Measurements from ENCODE around the gene MON1B. TPM values are rescaled to one million over a fixed set of nuclear protein-coding genes. Genes with fewer than 3 reads are reported as not detected.

Gene MON1B
- polyA plus RNA-seq (2013, experiment 1 of 2) = 18.6 TPM
- polyA plus RNA-seq (2013, experiment 2 of 2) = 17.0 TPM

DNA sequence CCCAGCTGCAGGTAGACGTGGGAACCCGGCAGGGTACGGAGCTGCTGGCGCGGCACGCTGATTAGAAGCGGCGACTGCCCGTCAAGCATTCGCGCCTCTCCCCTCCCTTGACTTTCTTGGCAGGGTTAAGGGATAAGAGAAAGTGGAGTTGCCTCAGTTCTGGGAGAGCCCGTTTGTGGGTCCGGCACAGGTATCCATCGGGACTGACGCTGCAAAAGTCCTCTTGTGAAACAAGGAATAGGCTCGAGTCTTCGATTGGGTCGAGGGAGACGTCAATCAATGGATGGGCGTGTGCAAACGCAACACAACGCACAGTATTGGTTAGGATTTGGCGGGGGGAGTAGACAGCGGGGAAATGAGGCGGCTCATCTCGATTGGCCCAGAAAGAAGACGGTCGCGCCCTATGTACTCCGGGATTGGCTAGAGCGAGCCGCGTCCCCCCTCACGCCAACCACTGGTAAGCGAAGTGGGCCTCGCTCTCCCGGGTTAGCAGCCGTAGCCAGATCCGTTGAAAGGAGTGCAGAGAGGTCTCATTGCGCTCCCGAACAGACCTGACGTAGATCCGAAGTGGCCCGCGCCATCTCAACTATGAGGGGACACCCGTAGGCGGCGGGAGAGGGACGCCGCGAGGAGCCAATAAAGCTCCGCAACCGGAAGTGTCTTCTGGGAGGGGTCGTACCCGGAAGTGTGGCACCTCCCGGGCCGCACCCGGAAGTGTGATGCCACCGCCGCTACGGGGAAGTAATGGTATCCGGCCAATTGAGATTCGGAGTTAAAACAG, at the start of gene MON1B:
TSS of gene MON1B (plus strand) at position 713 of the 781 bp plus-strand sequence. CDS start 296 bp downstream, outside the sequence.
- H3K79me1 ChIP-seq (replicated peaks; ENCODE audit: low read length, poor library complexity, severe bottlenecking) = peaks cover 32% of the 10 kb centered on the region
- peak within 1 kb of the TSS; percentile 97 for H2AFZ ChIP-seq (ENCODE audit: low read depth, low read length)
- H3K9ac ChIP-seq (ENCODE audit: low read length) = peak within 1 kb of the TSS; percentile 98
- H3K27me3 ChIP-seq (ENCODE audit: control insufficient read depth in 1 of 2, insufficient read depth in 1 of 2, low read length in 2 of 2) = no peaks in the 10 kb centered on the region
- peak within 1 kb of the TSS in 1 of 2 experiments; percentile 90 for H3K23ac ChIP-seq (ENCODE audit: low read length in 2 of 2)
- peak within 1 kb of the TSS; percentile 83 to 99 for H3K4me3 ChIP-seq (ENCODE audit: insufficient read depth in 1 of 2, low read depth in 1 of 2, low read length in 2 of 2)
- H3K4me1 ChIP-seq (ENCODE audit: control insufficient read depth, insufficient read depth, low read depth, low read length) = peaks cover 5% of the 10 kb centered on the region
- peak within 1 kb of the TSS; percentile 97 for H3K27ac ChIP-seq (ENCODE audit: low read length, poor library complexity, severe bottlenecking)
- H2BK5ac ChIP-seq (ENCODE audit: low read depth, low read length, poor library complexity, severe bottlenecking) = no peak within 1 kb of the TSS
- H3K18ac ChIP-seq (ENCODE audit: low read depth in 1 of 2, low read length in 2 of 2) = peak within 1 kb of the TSS; percentile 57 to 96
- H3K4me2 ChIP-seq (ENCODE audit: low read length, poor library complexity, severe bottlenecking) = peak within 1 kb of the TSS; percentile 99
- peak within 1 kb of the TSS; percentile 98 for H4K8ac ChIP-seq (ENCODE audit: low read length)
- peak within 1 kb of the TSS; percentile 80 for H2BK15ac ChIP-seq (ENCODE audit: low read depth, poor library complexity, severe bottlenecking)
- H3K36me3 ChIP-seq (ENCODE audit: control insufficient read depth in 1 of 2, insufficient read depth in 2 of 2, low read depth in 1 of 2, low read length in 2 of 2) = peaks cover 26 to 27% of the 10 kb centered on the region in 2 experiments
- peak within 1 kb of the TSS; percentile 0 to 84 for H2BK12ac ChIP-seq (ENCODE audit: low read length in 2 of 2)
- whole genome bisulfite sequencing = under 1% methylated on average over 63 of the region's 63 CpGs
- H2BK120ac ChIP-seq (ENCODE audit: low read depth, low read length) = no peak within 1 kb of the TSS
- peak; percentile 99 for DNase-seq
- H3K14ac ChIP-seq (ENCODE audit: low read length in 2 of 2) = peak within 1 kb of the TSS in 1 of 2 experiments; percentile 95
- peak within 1 kb of the TSS; percentile 87 for H4K91ac ChIP-seq (ENCODE audit: low read length)
- H3K4ac ChIP-seq (ENCODE audit: low read depth in 1 of 2, low read length in 2 of 2) = peak within 1 kb of the TSS; percentile 67 to 90
- no peak within 1 kb of the TSS for H2AK5ac ChIP-seq (ENCODE audit: low read length, severe bottlenecking)
- H3K9me3 ChIP-seq (ENCODE audit: control insufficient read depth, low read length) = no peaks in the 10 kb centered on the region

DNA sequence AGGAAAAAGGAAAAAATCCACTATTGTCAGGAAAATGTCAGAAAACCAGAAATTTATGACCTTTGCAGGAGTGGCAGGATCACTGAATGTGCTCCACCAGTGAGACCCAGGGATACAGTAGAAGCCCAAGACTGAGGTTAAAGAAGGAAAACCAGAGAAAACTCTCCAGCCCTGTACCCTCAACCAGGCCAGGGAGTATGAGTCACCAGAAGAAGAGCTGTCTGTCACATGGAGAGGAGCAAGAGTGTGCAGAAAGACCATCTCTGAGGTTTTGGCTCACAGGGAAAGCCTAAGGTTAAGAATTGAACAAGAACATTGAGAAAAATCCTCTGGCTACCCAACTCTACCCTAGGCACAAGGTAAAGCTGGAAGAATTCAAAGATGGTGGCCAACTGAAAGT, 47.6 kb upstream of the MON1B start:
- Histone ChIP-seq H2AK5ac (ENCODE audit: low read length, severe bottlenecking) (no peak overlapping the region), H3K18ac (ENCODE audit: low read depth in 1 of 2, low read length in 2 of 2) (no peak overlapping the region), H2BK15ac (ENCODE audit: low read depth, poor library complexity, severe bottlenecking) (no peak overlapping the region), H4K8ac (ENCODE audit: low read length) (no peak overlapping the region), H3K9ac (ENCODE audit: low read length) (no peak overlapping the region), H2BK12ac (ENCODE audit: low read length in 2 of 2) (no peak overlapping the region), H2BK5ac (ENCODE audit: low read depth, low read length, poor library complexity, severe bottlenecking) (no peak overlapping the region), H2AFZ (ENCODE audit: low read depth, low read length) (no peak overlapping the region), H2BK120ac (ENCODE audit: low read depth, low read length) (no peak overlapping the region), H3K36me3 (ENCODE audit: control insufficient read depth in 1 of 2, insufficient read depth in 2 of 2, low read depth in 1 of 2, low read length in 2 of 2) (no peaks in the 10 kb centered on the region), H3K9me3 (ENCODE audit: control insufficient read depth, low read length) (peaks cover 8% of the 10 kb centered on the region), H3K23ac (ENCODE audit: low read length in 2 of 2) (no peak overlapping the region), H3K4ac (ENCODE audit: low read depth in 1 of 2, low read length in 2 of 2) (no peak overlapping the region), H3K27ac (ENCODE audit: low read length, poor library complexity, severe bottlenecking) (no peak overlapping the region), H3K79me1 (replicated peaks; ENCODE audit: low read length, poor library complexity, severe bottlenecking) (no peaks in the 10 kb centered on the region), H3K4me1 (ENCODE audit: control insufficient read depth, insufficient read depth, low read depth, low read length) (no peaks in the 10 kb centered on the region), H3K4me2 (ENCODE audit: low read length, poor library complexity, severe bottlenecking) (no peak overlapping the region), H4K91ac (ENCODE audit: low read length) (no peak overlapping the region), H3K4me3 (ENCODE audit: insufficient read depth in 1 of 2, low read depth in 1 of 2, low read length in 2 of 2) (no peak overlapping the region), H3K27me3 (ENCODE audit: control insufficient read depth in 1 of 2, insufficient read depth in 1 of 2, low read length in 2 of 2) (no peaks in the 10 kb centered on the region), H3K14ac (ENCODE audit: low read length in 2 of 2) (no peak overlapping the region)
- peak; percentile 9 for DNase-seq

DNA sequence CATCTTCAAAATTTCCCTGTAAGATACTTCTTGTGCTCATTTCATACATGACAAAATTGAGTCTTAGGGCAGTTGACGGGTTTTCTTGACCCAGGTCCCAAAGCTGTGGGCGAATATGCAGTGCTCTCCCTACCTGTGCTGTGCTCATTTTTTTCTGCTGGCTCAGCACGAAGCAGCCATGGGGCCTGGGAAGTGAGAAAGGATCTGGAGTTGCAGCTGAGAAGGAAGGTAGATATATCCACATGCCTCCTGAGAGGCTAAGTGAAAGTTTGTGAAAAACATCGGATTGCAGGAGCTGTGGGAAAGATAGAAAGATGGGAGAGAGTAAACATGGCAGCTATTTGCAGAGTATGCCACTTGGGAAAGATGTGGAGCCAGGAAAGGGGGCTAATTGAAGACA, 42.9 kb upstream of the MON1B start:
- no peak overlapping the region for H3K18ac ChIP-seq (ENCODE audit: low read depth in 1 of 2, low read length in 2 of 2)
- no peak overlapping the region for H4K91ac ChIP-seq (ENCODE audit: low read length)
- H4K8ac ChIP-seq (ENCODE audit: low read length) = no peak overlapping the region
- no peak overlapping the region for H3K9ac ChIP-seq (ENCODE audit: low read length)
- H2AFZ ChIP-seq (ENCODE audit: low read depth, low read length) = no peak overlapping the region
- no peak overlapping the region for H3K27ac ChIP-seq (ENCODE audit: low read length, poor library complexity, severe bottlenecking)
- 70% methylated on average over 4 of the region's 4 CpGs for WGBS
- no peak overlapping the region for H2AK5ac ChIP-seq (ENCODE audit: low read length, severe bottlenecking)
- no peak overlapping the region for H2BK15ac ChIP-seq (ENCODE audit: low read depth, poor library complexity, severe bottlenecking)
- no peak overlapping the region for H3K14ac ChIP-seq (ENCODE audit: low read length in 2 of 2)
- no peaks in the 10 kb centered on the region for H3K4me1 ChIP-seq (ENCODE audit: control insufficient read depth, insufficient read depth, low read depth, low read length)
- no peak overlapping the region for H2BK120ac ChIP-seq (ENCODE audit: low read depth, low read length)
- no peak for DNase-seq
- no peak overlapping the region for H3K4ac ChIP-seq (ENCODE audit: low read depth in 1 of 2, low read length in 2 of 2)
- no peak overlapping the region for H3K4me2 ChIP-seq (ENCODE audit: low read length, poor library complexity, severe bottlenecking)
- H2BK5ac ChIP-seq (ENCODE audit: low read depth, low read length, poor library complexity, severe bottlenecking) = no peak overlapping the region
- no peak overlapping the region for H2BK12ac ChIP-seq (ENCODE audit: low read length in 2 of 2)
- H3K4me3 ChIP-seq (ENCODE audit: insufficient read depth in 1 of 2, low read depth in 1 of 2, low read length in 2 of 2) = no peak overlapping the region
- H3K23ac ChIP-seq (ENCODE audit: low read length in 2 of 2) = no peak overlapping the region
- H3K79me1 ChIP-seq (replicated peaks; ENCODE audit: low read length, poor library complexity, severe bottlenecking) = no peaks in the 10 kb centered on the region
- H3K27me3 ChIP-seq (ENCODE audit: control insufficient read depth in 1 of 2, insufficient read depth in 1 of 2, low read length in 2 of 2) = no peaks in the 10 kb centered on the region
- H3K36me3 ChIP-seq (ENCODE audit: control insufficient read depth in 1 of 2, insufficient read depth in 2 of 2, low read depth in 1 of 2, low read length in 2 of 2) = no peaks in the 10 kb centered on the region
- H3K9me3 ChIP-seq (ENCODE audit: control insufficient read depth, low read length) = peaks cover 8% of the 10 kb centered on the region

DNA sequence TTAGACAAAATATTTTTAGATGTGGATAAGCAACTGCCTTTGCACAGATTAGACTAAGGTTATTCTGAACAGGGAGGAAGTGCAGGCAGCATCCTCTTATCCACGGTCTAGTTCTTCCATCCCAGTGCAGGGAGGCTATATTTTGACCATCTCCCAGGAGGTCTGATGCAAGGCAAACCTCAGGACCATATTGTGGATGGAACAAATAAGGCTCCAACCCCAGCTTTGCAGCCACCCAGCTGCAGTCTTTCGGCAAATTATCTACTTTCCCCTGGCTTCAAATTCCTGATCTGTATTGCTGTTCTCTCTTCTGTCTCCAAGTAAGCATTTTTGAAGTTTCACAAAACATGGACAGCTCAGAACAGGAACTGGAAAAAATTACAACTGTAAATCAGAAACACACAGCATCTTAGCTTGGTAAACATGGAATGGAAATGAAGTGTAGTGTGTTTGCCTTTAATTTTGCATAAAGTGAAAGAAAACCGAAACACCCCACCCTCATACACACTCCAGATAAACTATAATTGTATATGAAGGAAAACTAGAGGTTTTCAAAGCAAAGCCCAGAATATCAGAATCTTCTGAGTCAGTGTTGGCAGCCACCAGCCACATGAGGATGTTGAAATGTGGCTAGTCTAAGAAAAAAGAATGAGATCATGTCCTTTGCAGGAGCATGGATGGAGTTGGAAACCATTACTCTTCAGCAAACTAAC, 33.5 kb upstream of the MON1B start:
- Histone ChIP-seq H4K91ac (ENCODE audit: low read length) (no peak overlapping the region), H2AFZ (ENCODE audit: low read depth, low read length) (no peak overlapping the region), H2BK15ac (ENCODE audit: low read depth, poor library complexity, severe bottlenecking) (no peak overlapping the region), H2BK120ac (ENCODE audit: low read depth, low read length) (no peak overlapping the region), H3K4me1 (ENCODE audit: control insufficient read depth, insufficient read depth, low read depth, low read length) (no peaks in the 10 kb centered on the region), H3K4ac (ENCODE audit: low read depth in 1 of 2, low read length in 2 of 2) (no peak overlapping the region), H3K27me3 (ENCODE audit: control insufficient read depth in 1 of 2, insufficient read depth in 1 of 2, low read length in 2 of 2) (peaks cover 0 to 2% of the 10 kb centered on the region in 2 experiments), H3K79me1 (replicated peaks; ENCODE audit: low read length, poor library complexity, severe bottlenecking) (no peaks in the 10 kb centered on the region), H2BK5ac (ENCODE audit: low read depth, low read length, poor library complexity, severe bottlenecking) (no peak overlapping the region), H3K18ac (ENCODE audit: low read depth in 1 of 2, low read length in 2 of 2) (no peak overlapping the region), H2AK5ac (ENCODE audit: low read length, severe bottlenecking) (no peak overlapping the region), H4K8ac (ENCODE audit: low read length) (no peak overlapping the region), H3K4me3 (ENCODE audit: insufficient read depth in 1 of 2, low read depth in 1 of 2, low read length in 2 of 2) (peak overlapping the region in 1 of 2 experiments; percentile 59), H2BK12ac (ENCODE audit: low read length in 2 of 2) (no peak overlapping the region), H3K36me3 (ENCODE audit: control insufficient read depth in 1 of 2, insufficient read depth in 2 of 2, low read depth in 1 of 2, low read length in 2 of 2) (no peaks in the 10 kb centered on the region), H3K14ac (ENCODE audit: low read length in 2 of 2) (no peak overlapping the region), H3K9me3 (ENCODE audit: control insufficient read depth, low read length) (no peaks in the 10 kb centered on the region), H3K23ac (ENCODE audit: low read length in 2 of 2) (no peak overlapping the region), H3K27ac (ENCODE audit: low read length, poor library complexity, severe bottlenecking) (no peak overlapping the region), H3K9ac (ENCODE audit: low read length) (peak overlapping the region; percentile 76), H3K4me2 (ENCODE audit: low read length, poor library complexity, severe bottlenecking) (no peak overlapping the region)
- WGBS = 85% methylated on average over 2 of the region's 3 CpGs
- DNase-seq = no peak

Data from mesenchymal stem cell (in vitro differentiated cells and primary cell).